ENCODE measurements around the gene SLC34A3. TPM values are rescaled to one million over a fixed set of nuclear protein-coding genes. Genes with fewer than 3 reads are reported as not detected.
A peak's percentile ranks its signal among the peaks of the same experiment; 100 is the strongest.

SLC34A3 gene
- total and polyA plus RNA-seq, 2 of the 8 experiments (the other 6 are each of a cell fraction or from before 2014, with no cell fraction given) = 0.08 TPM; not detected in 1

DNA sequence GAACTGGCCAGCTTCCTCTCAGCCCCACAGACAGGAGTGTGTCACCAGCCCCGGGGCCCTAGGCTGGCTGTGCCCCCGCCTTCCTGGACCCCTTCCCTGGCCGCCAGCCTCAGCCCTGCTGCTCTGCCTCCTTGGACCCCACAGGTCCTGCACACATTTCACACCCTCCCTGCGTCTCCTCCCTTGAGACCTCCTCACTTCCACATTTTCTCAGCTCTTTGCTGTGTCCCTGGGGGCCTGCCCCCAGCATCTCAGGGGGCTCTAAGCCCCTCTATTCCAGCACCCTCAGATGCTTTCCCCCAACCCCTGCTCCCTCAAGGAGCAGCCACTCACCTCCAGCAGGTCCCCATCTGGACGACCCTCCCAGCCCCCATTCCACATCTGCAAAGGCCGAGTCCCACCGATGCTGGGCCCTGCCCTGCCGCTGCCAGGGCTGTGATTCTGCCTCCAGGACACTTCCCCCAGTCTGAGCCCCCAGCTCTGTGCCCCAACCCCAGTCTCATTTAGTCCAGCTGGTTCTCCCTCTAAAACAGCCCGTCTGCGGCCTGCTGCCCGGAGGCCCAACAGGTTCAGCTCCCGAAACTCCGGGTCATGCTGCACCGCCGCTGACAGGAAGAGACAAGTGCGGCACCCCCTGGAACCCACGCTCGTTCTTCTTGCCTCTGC lies 4.2 kb downstream of the SLC34A3 start:
- no peak overlapping the region for H2BK120ac ChIP-seq (replicated peaks; ENCODE audit: low read depth, low read length)
- no peak overlapping the region for H2BK5ac ChIP-seq (ENCODE audit: low read depth, low read length)
- no peaks in the 10 kb centered on the region for H3K9me3 ChIP-seq (ENCODE audit: insufficient read depth in 2 of 2, low read depth in 1 of 2, low read length in 1 of 2)
- no peak overlapping the region for H2AK5ac ChIP-seq (ENCODE audit: low read depth, low read length)
- no peak overlapping the region for H3K4ac ChIP-seq (replicated peaks; ENCODE audit: insufficient read length, low read depth, low read length)
- DNase-seq (ENCODE audit: low read depth in 1 of 2, low spot score in 2 of 2) (no peak), FAIRE-seq (no peak)
- CTCF ChIA-PET (ENCODE audit: partially characterized antibody) = interaction anchor here (0.6 to 20.2 kb wide), 20 partner anchors 9 to 412 kb away, joined by 3 to 204 read pairs (median 5); partner anchors contain the start of genes ANAPC2, CYSRT1, LRRC26 and NDOR1
- no peaks in the 10 kb centered on the region for H3K23me2 ChIP-seq (ENCODE audit: low read depth, low read length)
- POLR2A ChIA-PET (ENCODE audit: partially characterized antibody) = interaction anchor here (1.0 to 69.9 kb wide), 3 partner anchors 0 to 72 kb away, joined by 3 to 1462 read pairs (median 1462); partner anchors contain the start of genes CYSRT1, NDOR1, NELFB and RNF208
- H2BK20ac ChIP-seq (ENCODE audit: low read length) = no peak overlapping the region
- H3K4me3 ChIP-seq (ENCODE audit: extremely low read depth in 1 of 4, insufficient read depth in 2 of 4, low read depth in 3 of 4, low read length in 4 of 4) = no peak overlapping the region
- H3K18ac ChIP-seq (ENCODE audit: extremely low read depth, low read length) = no peak overlapping the region
- H2BK15ac ChIP-seq (ENCODE audit: low read length) = no peak overlapping the region
- H3K56ac ChIP-seq (replicated peaks; ENCODE audit: insufficient read length, low read depth, low read length) = no peak overlapping the region
- H3K14ac ChIP-seq (ENCODE audit: insufficient read length) = no peak overlapping the region
- H4K5ac ChIP-seq (ENCODE audit: insufficient read length, low read depth, low read length) = no peak overlapping the region
- peak overlapping the region; percentile 54 for H4K91ac ChIP-seq (replicated peaks; ENCODE audit: insufficient read length, low read length)
- H2AFZ ChIP-seq (ENCODE audit: low read length) = no peak overlapping the region
- no peaks in the 10 kb centered on the region for H3K36me3 ChIP-seq (ENCODE audit: control insufficient read depth in 2 of 4, insufficient read depth in 4 of 4, low read length in 3 of 4)
- no peak overlapping the region for H2BK12ac ChIP-seq (ENCODE audit: low read depth, low read length)
- H3K4me1 ChIP-seq (replicated peaks in 1 of 4; ENCODE audit: control insufficient read depth in 3 of 4, insufficient read depth in 4 of 4, low read length in 3 of 4) = peaks cover 0 to 12% (median 8%) of the 10 kb centered on the region in 4 experiments; a peak in 6 of 7 replicates
- H4K8ac ChIP-seq (ENCODE audit: extremely low read depth, insufficient read depth, low read length) = no peak overlapping the region
- peaks cover 6 to 8% of the 10 kb centered on the region in 2 experiments for H4K20me1 ChIP-seq (replicated peaks in 1 of 2; ENCODE audit: control insufficient read depth in 1 of 2, insufficient read depth in 2 of 2, low read length in 2 of 2)
- WGBS, 2 experiments (ENCODE audit: extremely low coverage in 1 of 2, insufficient coverage in 1 of 2, insufficient read length in 1 of 2, insufficient replicate concordance in 2 of 2, low coverage in 1 of 2, low lambda C conversion rate in 2 of 2, missing lambda C conversion rate in 1 of 2) = 84% methylated on average over 17 of the region's 18 CpGs; no CpG with 5 or more reads in 1 of the 2 experiments
- H3K27ac ChIP-seq (ENCODE audit: low read depth, low read length) = no peak overlapping the region
- peaks cover 0 to 7% of the 10 kb centered on the region in 2 experiments; a peak in 1 of 4 replicates for H3K79me2 ChIP-seq (ENCODE audit: control insufficient read depth in 1 of 2, insufficient read depth in 2 of 2, low read length in 2 of 2)
- H3K4me2 ChIP-seq (ENCODE audit: insufficient read depth in 1 of 2, low read depth in 2 of 2, low read length in 2 of 2) = no peak overlapping the region
- no peaks in the 10 kb centered on the region for H3K27me3 ChIP-seq (replicated peaks in 1 of 4; ENCODE audit: control insufficient read depth in 3 of 4, extremely low read depth in 1 of 4, insufficient read depth in 3 of 4, low read length in 3 of 4)
- TF ChIP-seq SIRT6 (IDR thresholded peaks at IDR 0.05; ENCODE audit: low read length) (no peak), RBBP5 (IDR thresholded peaks at IDR 0.05; ENCODE audit: borderline replicate concordance, low read depth, low read length) (no peak), KDM4A (IDR thresholded peaks at IDR 0.05; ENCODE audit: low read depth, low read length, severe bottlenecking) (no peak), POLR2A (IDR thresholded peaks at IDR 0.05; ENCODE audit: control extremely low read depth in 1 of 2, low read depth in 2 of 2, low read length in 2 of 2) (no peak), TBP (IDR thresholded peaks at IDR 0.05; ENCODE audit: low read depth, low read length) (no peak)
- TF ChIP-seq, protein P1, sequence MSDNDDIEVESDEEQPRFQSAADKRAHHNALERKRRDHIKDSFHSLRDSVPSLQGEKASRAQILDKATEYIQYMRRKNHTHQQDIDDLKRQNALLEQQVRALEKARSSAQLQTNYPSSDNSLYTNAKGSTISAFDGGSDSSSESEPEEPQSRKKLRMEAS (IDR thresholded peaks at IDR 0.05) = no peak
- TF ChIP-seq, protein P2, sequence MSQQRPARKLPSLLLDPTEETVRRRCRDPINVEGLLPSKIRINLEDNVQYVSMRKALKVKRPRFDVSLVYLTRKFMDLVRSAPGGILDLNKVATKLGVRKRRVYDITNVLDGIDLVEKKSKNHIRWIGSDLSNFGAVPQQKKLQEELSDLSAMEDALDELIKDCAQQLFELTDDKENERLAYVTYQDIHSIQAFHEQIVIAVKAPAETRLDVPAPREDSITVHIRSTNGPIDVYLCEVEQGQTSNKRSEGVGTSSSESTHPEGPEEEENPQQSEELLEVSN (IDR thresholded peaks at IDR 0.05) = no peak
- no peak overlapping the region for H3K9ac ChIP-seq (replicated peaks in 1 of 4; ENCODE audit: extremely low read depth in 1 of 4, low read depth in 3 of 4, low read length in 3 of 4)
- H3K23ac ChIP-seq (ENCODE audit: insufficient read length) = no peak overlapping the region
- H3K79me1 ChIP-seq (ENCODE audit: low read depth, low read length) = no peaks in the 10 kb centered on the region

All from H1 (cell line).